Pulmonary artery endothelial cell (primary cell): ENCODE results near the gene NDUFAF2. TPM values are rescaled to one million over a fixed set of nuclear protein-coding genes. Genes with fewer than 3 reads are reported as not detected.
A peak's percentile ranks its signal among the peaks of the same experiment; 100 is the strongest.
"Not testable (repeated sequence)": the region's sequence is repeated elsewhere in the genome, so short reads cannot be mapped to it uniquely, and the experiment has no call there.

Experiments
- DNase-seq: peaks from one replicate; pipeline ENCODE4 v3.0.0-alpha.2; 2011; ENCODE audit warnings: low read depth, low spot score
- total RNA-seq: library from RNA; depleted of rRNA; stranded (reverse); fragments of >200 nt; gene quantifications from 2 replicates; pipeline ENCODE4 v1.2.3, GENCODE V29; 2014

Gene NDUFAF2
- total RNA-seq, 1 donor from 2014 or later = 29.9 TPM

GRCh38 chr5:61171479-61171878 is 226.5 kb downstream of the NDUFAF2 start:
- DNase-seq = no peak

- DNase-seq = no peak
Observed at GRCh38 chr5:61176631-61177030, 231.6 kb downstream of the NDUFAF2 start.

- no peak for DNase-seq
Observed at GRCh38 chr5:61177070-61177469, 232.1 kb downstream of the NDUFAF2 start.

GRCh38 chr5:61177716-61178115 is 232.7 kb downstream of the NDUFAF2 start:
- DNase-seq = no peak

- no peak for DNase-seq
Observed at GRCh38 chr5:61178702-61179101, 233.7 kb downstream of the NDUFAF2 start.

- DNase-seq = no peak
Observed at GRCh38 chr5:61180886-61181285, 235.9 kb downstream of the NDUFAF2 start.

- peak; percentile 11 for DNase-seq
Observed at GRCh38 chr5:61182449-61182848, 237.4 kb downstream of the NDUFAF2 start.

- no peak for DNase-seq
Observed at GRCh38 chr5:61183538-61183937, 238.5 kb downstream of the NDUFAF2 start.

- no peak for DNase-seq
Observed at GRCh38 chr5:61184708-61185107, 239.7 kb downstream of the NDUFAF2 start.

- DNase-seq = no peak
Observed at GRCh38 chr5:61186634-61187033, 241.6 kb downstream of the NDUFAF2 start.

GRCh38 chr5:61187352-61187751 is 242.3 kb downstream of the NDUFAF2 start:
- DNase-seq = not testable (repeated sequence)

- not testable (repeated sequence) for DNase-seq
Observed at GRCh38 chr5:61187826-61188225, 242.8 kb downstream of the NDUFAF2 start.

- no peak for DNase-seq
Observed at GRCh38 chr5:61198606-61199005, 253.6 kb downstream of the NDUFAF2 start.

GRCh38 chr5:61200582-61201155 is 255.7 kb downstream of the NDUFAF2 start:
- DNase-seq = no peak

- DNase-seq = no peak
Observed at GRCh38 chr5:61202213-61202612, 257.2 kb downstream of the NDUFAF2 start.

Other genes with a start within 250 kb of the NDUFAF2 start
- gene DEPDC1B, start 245.0 kb upstream of the NDUFAF2 start, total RNA-seq = 11.7 and 22.6 TPM in 2 replicates
- gene ELOVL7, start 100.9 kb upstream of the NDUFAF2 start, total RNA-seq = under 0.01 TPM in 1 of 2 replicates, not detected in the other
- 16.0 and 18.0 TPM in 2 replicates for gene ERCC8, start 135 bp upstream of the NDUFAF2 start, total RNA-seq
- 80.8 and 82.9 TPM in 2 replicates for gene SMIM15, start 217.3 kb downstream of the NDUFAF2 start, total RNA-seq